NCI-H345 treated with DMSO at 0.1 percent for 48 hours (cell line): Measurements from ENCODE around the gene CCDC88C.

Experiments
- DNase-seq: peaks from one replicate; lab custom pipeline; 2025; ENCODE audit not compliant: unreplicated experiment; lab: John Stamatoyannopoulos, UW

Gene CCDC88C

DNA sequence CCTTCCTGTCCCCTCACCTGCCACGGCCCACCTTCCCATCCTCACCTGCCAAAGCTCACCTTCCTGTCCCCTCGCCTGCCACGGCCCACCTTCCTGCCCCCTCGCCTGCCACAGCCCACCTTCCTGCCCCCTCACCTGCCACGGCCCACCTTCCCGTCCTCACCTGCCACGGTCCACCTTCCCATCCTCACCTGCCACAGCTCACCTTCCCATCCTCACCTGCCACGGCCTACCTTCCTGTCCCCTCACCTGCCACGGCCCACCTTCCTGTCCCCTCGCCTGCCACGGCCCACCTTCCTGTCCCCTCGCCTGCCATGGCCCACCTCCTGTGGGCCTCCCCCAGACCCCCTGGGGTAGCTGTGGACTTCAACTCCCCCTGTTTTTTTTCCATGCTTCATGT lies 124.3 kb downstream of the CCDC88C start:
- no peak for DNase-seq

- DNase-seq = no peak
Observed at GRCh38 chr14:91292491-91292890, 125.1 kb downstream of the CCDC88C start.

DNA sequence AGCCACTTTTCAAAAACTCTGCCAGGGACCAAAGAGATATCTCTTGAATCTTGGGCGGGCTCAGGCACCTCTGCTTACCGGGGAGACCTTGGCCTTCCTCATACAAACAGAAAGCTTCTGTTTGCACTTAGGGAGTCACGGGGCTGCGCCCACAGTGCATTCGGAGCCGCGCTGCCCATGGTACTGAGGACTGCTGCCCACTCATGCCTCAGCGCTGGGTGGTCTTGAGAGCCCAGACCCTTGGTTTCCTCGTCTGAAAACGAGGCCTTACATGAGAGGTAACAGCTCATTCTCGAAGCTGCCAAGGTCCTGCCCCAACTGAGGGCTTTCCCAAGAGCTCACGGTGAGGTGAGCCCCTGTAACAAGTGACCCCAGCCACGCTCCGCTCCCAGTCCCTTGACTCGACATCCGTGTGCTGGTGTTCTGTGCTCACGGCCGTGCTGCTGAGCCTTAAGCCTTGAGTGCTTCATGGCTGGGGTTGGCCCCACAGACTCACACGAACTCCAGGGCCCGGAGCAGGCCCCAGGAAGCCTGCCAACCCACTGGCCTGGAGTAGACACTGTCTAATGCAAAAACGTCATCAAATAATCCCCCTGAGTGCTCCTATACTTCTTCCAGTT lies 125.7 kb downstream of the CCDC88C start:
- no peak for DNase-seq

GRCh38 chr14:91290986-91291385 lies 126.6 kb downstream of the CCDC88C start:
- DNase-seq = no peak

DNA sequence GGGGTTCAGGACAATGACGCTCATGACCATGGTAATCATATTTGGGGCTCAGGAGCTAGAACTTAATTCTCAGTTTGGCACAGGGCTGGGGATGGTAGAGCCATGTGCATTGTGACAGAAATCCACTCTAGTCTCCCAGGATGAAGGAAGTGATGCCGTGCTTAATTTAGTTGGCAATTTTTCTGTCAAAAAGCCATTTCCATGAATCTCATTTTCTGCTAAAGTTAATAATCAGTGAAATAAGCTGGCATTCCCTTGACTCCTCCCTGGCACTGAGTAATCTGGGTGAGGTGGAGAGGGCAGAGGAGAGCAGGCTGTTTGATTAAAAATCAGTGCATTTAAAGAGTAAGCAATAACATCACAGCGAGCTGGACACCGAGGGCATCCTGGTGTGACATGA lies 128.2 kb downstream of the CCDC88C start:
- no peak for DNase-seq

- DNase-seq = no peak
Observed at GRCh38 chr14:91288876-91289275, 128.7 kb downstream of the CCDC88C start.

DNA sequence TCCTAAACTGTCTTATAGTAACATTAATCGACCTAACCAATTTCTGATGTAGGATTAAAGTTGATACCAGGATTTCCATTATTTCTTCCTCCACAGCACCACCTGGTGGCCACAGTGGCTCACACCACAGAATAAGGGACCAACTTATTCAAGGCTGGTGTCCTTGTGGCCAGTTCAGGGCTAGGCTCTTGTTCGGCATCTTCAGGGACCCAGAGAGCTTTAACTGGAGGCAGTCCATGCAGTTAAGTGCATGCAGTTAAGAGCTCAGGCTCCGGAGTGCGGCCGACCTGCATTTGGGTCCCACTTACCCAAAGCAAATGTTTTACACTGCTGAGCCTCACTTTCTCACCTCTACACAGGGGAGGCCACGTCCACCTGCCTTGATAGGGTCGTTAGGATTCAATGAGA lies 131.1 kb downstream of the CCDC88C start:
- DNase-seq = peak; percentile 38

GRCh38 chr14:91284791-91285548 lies 132.7 kb downstream of the CCDC88C start:
- no peak for DNase-seq

GRCh38 chr14:91284146-91284790 lies 133.4 kb downstream of the CCDC88C start:
- DNase-seq = no peak

GRCh38 chr14:91283666-91284065 lies 134.0 kb downstream of the CCDC88C start:
- DNase-seq = no peak

GRCh38 chr14:91282954-91283645 lies 134.5 kb downstream of the CCDC88C start:
- no peak for DNase-seq

DNA sequence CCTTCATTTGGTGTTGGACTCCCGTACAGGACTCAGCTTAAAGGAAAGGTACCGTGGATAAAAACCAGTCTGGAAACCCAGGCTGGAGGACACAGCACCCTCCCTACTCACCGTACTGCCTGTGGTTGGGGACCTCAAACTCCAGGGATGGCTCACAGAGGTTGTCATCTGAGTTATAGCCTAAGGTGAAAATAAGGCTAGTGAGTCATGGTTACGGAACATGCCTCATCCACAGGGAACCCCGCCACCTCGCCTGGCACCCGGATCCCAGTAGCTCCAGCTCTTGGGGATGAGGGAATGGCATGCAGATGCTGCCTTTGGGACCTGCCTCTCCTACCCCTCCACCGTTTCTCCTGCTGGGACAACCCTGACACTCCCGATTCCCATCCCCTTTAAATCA lies 136.3 kb downstream of the CCDC88C start:
- no peak for DNase-seq

DNA sequence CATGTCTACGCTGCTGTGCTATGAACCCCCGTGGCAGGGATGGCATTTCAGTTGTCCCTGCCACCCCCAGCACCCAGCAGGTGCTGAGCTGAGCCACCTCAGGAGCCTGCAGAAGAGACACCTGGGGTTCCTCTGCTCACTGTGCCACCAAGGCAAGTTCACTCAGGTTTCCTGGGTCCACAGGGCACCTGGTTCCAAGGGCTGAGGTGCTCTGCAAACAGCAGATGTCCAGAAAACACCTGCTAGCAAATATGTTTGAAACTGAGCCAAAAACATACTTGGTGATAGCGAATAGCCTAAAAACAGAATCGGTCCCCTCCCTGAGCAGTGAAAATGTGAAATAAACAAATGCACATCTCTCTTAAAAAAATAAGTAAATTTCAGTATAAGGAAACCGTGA lies 137.5 kb downstream of the CCDC88C start:
- peak; percentile 49 for DNase-seq

DNA sequence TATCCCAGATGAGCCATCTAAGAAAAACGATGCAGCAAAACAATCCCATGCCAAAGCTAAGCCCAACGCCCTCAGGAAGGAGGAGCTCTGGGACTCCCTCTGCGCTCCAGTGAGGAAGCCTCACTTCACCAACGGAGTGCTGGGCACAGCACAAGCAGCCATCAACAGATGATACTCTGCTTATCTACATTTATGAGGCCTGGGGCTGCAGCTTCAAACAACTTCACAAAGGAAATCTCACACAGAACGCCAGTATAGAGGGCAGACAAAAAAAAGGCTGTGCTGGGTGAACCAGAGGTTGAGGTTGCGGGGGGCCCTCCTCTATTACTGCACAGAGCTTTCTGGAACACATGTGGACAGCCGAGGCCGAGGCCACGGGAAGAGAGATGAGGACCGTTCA lies 138.3 kb downstream of the CCDC88C start:
- DNase-seq = no peak

GRCh38 chr14:91278383-91278715 lies 139.3 kb downstream of the CCDC88C start:
- no peak for DNase-seq

DNA sequence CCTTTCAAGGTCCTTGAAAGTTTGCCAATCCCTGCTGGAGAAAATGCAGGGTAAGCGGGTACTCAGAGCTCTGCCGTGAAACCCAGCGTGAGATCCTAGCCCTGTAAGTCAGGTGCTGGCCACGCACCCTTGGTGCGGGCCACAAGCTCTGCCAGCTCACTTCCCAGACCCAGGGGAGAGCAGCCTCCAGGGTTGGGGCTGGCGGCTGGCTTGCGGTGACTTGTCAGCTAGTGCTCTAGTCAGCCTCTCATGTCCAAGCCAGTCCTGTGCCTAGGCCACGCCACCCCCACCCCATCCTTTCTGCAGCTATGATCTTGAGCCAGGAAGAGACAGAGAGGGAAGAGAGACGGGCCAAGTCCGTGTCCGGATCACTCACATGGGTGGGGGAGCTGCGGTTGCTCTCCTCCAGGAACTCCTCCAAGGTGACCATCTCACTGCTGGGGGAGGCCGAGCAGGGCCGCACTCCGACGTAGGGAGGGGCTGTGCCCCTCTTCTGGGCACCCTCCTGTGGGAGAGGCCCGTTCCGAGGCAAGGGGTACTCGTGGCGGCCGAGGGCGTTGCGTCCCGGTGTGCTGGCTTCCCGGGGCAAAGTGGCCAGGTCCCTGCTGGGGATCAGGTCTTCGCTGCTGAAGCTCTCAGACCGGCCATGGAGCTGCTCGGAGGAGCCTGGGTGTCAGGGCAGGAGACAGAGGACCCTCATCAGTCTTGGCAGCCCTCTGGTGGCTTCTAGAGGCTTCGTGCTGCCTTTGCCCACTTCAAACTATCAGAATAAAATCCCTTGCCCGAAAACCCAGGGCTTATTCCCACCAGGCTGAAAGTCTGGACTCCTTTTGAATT lies 139.9 kb downstream of the CCDC88C start:
- DNase-seq = no peak

GRCh38 chr14:91274796-91275195 lies 142.8 kb downstream of the CCDC88C start:
- DNase-seq = no peak

GRCh38 chr14:91273885-91274273 lies 143.7 kb downstream of the CCDC88C start:
- no peak for DNase-seq

DNA sequence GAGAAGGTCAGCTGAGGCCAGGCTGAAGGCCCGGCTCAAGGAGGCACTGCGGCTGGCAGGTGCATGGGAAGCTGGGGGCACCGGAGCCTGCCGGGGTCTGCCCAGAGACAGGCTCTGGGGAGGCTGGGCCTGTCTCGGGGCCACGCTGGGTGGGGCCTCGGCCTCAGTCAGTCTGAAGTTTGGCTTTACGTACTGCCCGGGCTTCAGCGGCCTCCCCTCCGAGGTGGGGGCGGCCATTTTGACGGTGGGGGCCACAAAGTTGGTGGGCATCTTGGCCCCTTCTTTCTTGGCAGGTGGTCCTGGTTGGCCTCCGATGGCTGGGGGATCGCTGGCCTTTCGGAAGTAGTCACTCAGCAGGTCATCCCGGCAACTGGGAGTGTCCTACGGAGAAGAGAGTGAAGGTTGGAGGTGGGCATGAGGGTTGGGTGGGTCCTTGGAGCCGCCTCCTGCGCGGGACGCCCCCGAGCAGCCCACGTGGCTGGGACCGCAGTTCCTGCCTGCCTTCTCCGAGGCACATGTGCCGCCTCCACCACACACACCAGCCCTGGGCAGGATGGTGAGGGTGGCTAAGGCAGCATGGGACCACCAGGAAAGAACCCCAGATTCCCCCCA lies 144.2 kb downstream of the CCDC88C start:
- DNase-seq = no peak
